PC-9 (cell line): ENCODE data around the gene TTLL3. TPM values are rescaled to one million over a fixed set of nuclear protein-coding genes. Genes with fewer than 3 reads are reported as not detected.

ENCODE experiments used
- BruUV-seq: library from RNA; stranded (reverse); fragments of 400-500 nt; replicated peaks from 2 replicates; lab custom pipeline; 2021; lab: Mats Ljungman, UMichigan
- CTCF ChIA-PET: fragments of 300-600 bp; sonication (Branson Sonifier 250); formaldehyde crosslinking; loops from one replicate; lab custom pipeline; 2022; ENCODE audit warnings: antibody characterized with exemption; lab: Charles Lee
- POLR2A ChIA-PET: fragments of 300-600 bp; sonication (Branson Sonifier 250); formaldehyde crosslinking; loops from one replicate; lab custom pipeline; 2022; ENCODE audit warnings: antibody characterized with exemption; ENCODE audit not compliant: unreplicated experiment; lab: Charles Lee
- DNase-seq, 2 experiments: peaks; one replicate each; pipeline versions ENCODE4 v3.0.0 to v3.0.0-alpha.2; 2015 to 2022; ENCODE audit warnings: mixed read lengths in 1 of 2
- H2AFZ ChIP-seq: fragments of 200-600 bp; sonication (generic); 2 replicates; pipeline ENCODE4 v1.8.1; 2017; ENCODE audit warnings: antibody characterized with exemption
- H3F3A ChIP-seq: fragments of 200-600 bp; sonication (generic); 2 replicates; pipeline ENCODE4 v1.8.1; 2017; ENCODE audit warnings: antibody characterized with exemption, mild to moderate bottlenecking, low read depth; ENCODE audit not compliant: insufficient read depth
- H3K27ac ChIP-seq: fragments of 200-600 bp; sonication (generic); 2 replicates; pipeline ENCODE4 v1.6.1; 2016; ENCODE audit warnings: mixed run types
- H3K27me3 ChIP-seq: fragments of 200-600 bp; sonication (generic); 2 replicates; pipeline ENCODE4 v1.6.1; 2016; ENCODE audit warnings: low read depth, mixed run types; ENCODE audit not compliant: insufficient read depth
- H3K36me3 ChIP-seq: fragments of 200-600 bp; sonication (generic); 2 replicates; pipeline ENCODE4 v1.6.1; 2016; ENCODE audit warnings: low read depth, mixed run types
- H3K4me1 ChIP-seq: fragments of 200-600 bp; sonication (generic); replicated peaks from 2 replicates; pipeline ENCODE4 v1.6.1; 2016; ENCODE audit warnings: mixed run types; ENCODE audit not compliant: insufficient read depth
- H3K4me2 ChIP-seq: fragments of 200-600 bp; sonication (generic); 2 replicates; pipeline ENCODE4 v1.6.1; 2017; ENCODE audit warnings: mixed run types
- H3K4me3 ChIP-seq: fragments of 200-600 bp; sonication (generic); 2 replicates; pipeline ENCODE4 v1.6.1; 2016; ENCODE audit warnings: mixed run types
- H3K79me2 ChIP-seq: fragments of 200-600 bp; sonication (generic); 2 replicates; pipeline ENCODE4 v1.6.1; 2017; ENCODE audit warnings: low read depth, mixed run types
- H3K9me2 ChIP-seq: fragments of 200-600 bp; sonication (generic); 2 replicates; pipeline ENCODE4 v1.8.1; 2017; ENCODE audit warnings: mild to moderate bottlenecking; ENCODE audit not compliant: insufficient read depth
- H3K9me3 ChIP-seq: fragments of 200-600 bp; sonication (generic); 2 replicates; pipeline ENCODE4 v1.8.1; 2016; ENCODE audit warnings: low read depth; ENCODE audit not compliant: insufficient read depth
- H4K20me1 ChIP-seq: fragments of 200-600 bp; sonication (generic); 2 replicates; pipeline ENCODE4 v1.8.1; 2017; ENCODE audit not compliant: insufficient read depth
- EZH2 ChIP-seq: fragments of 200-600 bp; sonication (generic); IDR thresholded peaks from 2 replicates; pipeline ENCODE4 v1.8.0; 2017; ENCODE audit warnings: antibody characterized with exemption, low read depth
- intact Hi-C: fragments of 100-400 bp; cut with micrococcal nuclease; formaldehyde crosslinking; loops from one replicate; pipeline ENCODE4 v1.10.0; 2022; ENCODE audit not compliant: unreplicated experiment
- total RNA-seq: library from RNA; stranded (reverse); gene quantifications from 2 replicates; pipeline ENCODE4 v1.2.3, GENCODE V29; 2021
- TF ChIP-seq, protein P1 (sequence below): fragments of 200-600 bp; sonication (generic); conservative IDR thresholded peaks from 2 replicates; pipeline ENCODE4 v1.6.1; 2017; ENCODE audit warnings: mixed run types, antibody characterized with exemption, mild to moderate bottlenecking, moderate library complexity

Gene TTLL3
- total RNA-seq, 1 experiment from 2014 or later: 21.7 TPM

DNA sequence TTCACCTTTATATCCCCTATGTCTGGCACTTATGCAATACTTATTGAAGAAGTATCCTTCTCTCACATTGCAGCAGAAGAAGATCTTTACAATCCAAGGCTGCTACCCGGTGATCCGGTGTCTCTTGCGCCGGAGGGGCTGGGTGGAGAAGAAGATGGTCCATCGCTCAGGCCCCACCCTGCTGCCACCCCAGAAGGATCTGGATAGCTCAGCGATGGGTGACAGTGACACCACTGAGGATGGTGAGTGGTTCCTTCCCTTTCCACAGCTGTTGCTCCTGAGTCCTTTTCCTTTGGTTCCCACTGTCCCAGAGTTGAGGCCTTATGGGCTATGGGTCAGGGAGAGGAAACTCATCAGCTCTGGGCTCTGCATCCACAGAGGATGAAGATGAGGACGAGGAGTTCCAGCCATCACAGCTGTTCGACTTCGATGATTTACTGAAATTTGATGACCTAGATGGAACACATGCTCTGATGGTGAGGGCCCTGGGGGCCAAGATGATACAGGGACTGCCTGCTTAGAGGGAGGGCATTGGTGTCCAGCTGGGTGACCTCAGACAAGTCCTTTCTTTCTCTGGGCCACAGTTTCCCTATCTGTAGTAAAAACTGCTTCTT is 2.9 kb downstream of the TTLL3 start:
- no peak for DNase-seq
- H3K4me1 ChIP-seq: peaks cover 19% of the 10 kb centered on the region
- ChIA-PET CTCF (no interaction called here), POLR2A (no interaction called here)
- no peaks in the 10 kb centered on the region for H3K9me2 ChIP-seq
- H3K9me3 ChIP-seq: no peaks in the 10 kb centered on the region
- H3K27me3 ChIP-seq: no peaks in the 10 kb centered on the region
- BruUV-seq: no TSS peak
- no peaks in the 10 kb centered on the region for H3K79me2 ChIP-seq
- no peaks in the 10 kb centered on the region for H3K36me3 ChIP-seq
- no peak overlapping the region for H3K4me2 ChIP-seq
- TF ChIP-seq EZH2: no peak
- TF ChIP-seq, protein P1, sequence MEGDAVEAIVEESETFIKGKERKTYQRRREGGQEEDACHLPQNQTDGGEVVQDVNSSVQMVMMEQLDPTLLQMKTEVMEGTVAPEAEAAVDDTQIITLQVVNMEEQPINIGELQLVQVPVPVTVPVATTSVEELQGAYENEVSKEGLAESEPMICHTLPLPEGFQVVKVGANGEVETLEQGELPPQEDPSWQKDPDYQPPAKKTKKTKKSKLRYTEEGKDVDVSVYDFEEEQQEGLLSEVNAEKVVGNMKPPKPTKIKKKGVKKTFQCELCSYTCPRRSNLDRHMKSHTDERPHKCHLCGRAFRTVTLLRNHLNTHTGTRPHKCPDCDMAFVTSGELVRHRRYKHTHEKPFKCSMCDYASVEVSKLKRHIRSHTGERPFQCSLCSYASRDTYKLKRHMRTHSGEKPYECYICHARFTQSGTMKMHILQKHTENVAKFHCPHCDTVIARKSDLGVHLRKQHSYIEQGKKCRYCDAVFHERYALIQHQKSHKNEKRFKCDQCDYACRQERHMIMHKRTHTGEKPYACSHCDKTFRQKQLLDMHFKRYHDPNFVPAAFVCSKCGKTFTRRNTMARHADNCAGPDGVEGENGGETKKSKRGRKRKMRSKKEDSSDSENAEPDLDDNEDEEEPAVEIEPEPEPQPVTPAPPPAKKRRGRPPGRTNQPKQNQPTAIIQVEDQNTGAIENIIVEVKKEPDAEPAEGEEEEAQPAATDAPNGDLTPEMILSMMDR: no peak
- peaks cover 17% of the 10 kb centered on the region for H3F3A ChIP-seq
- H4K20me1 ChIP-seq: no peaks in the 10 kb centered on the region
- H3K27ac ChIP-seq: no peak overlapping the region
- no peak overlapping the region for H3K4me3 ChIP-seq
- H2AFZ ChIP-seq: no peak overlapping the region
- intact Hi-C loops: no loop called here

- H3K9me3 ChIP-seq: no peaks in the 10 kb centered on the region
- no peak for TF ChIP-seq EZH2
- TF ChIP-seq, protein P1: no peak
- H3K27me3 ChIP-seq: no peaks in the 10 kb centered on the region
- no TSS peak for BruUV-seq
- DNase-seq: no peak
- intact Hi-C loops: no loop called here
- no peaks in the 10 kb centered on the region; the same call in 1 of the 2 replicates for H3F3A ChIP-seq
- H3K4me2 ChIP-seq: no peak overlapping the region
- CTCF ChIA-PET: no interaction called here
- H3K4me1 ChIP-seq: no peaks in the 10 kb centered on the region
- H3K79me2 ChIP-seq: no peaks in the 10 kb centered on the region
- H3K4me3 ChIP-seq: no peak overlapping the region
- H3K36me3 ChIP-seq: no peaks in the 10 kb centered on the region
- H3K9me2 ChIP-seq: no peaks in the 10 kb centered on the region
- no peak overlapping the region for H3K27ac ChIP-seq
- H2AFZ ChIP-seq: no peak overlapping the region
- POLR2A ChIA-PET: no interaction called here
- H4K20me1 ChIP-seq: no peaks in the 10 kb centered on the region
Measured at GRCh38 chr3:9815986-9816385, 5.9 kb downstream of the TTLL3 start.

- H3K36me3 ChIP-seq: no peaks in the 10 kb centered on the region
- intact Hi-C loops: no loop called here
- H3K9me2 ChIP-seq: no peaks in the 10 kb centered on the region
- no peak for TF ChIP-seq EZH2
- TF ChIP-seq, protein P1: no peak
- no peak overlapping the region for H2AFZ ChIP-seq
- no peak overlapping the region for H3K4me3 ChIP-seq
- no peaks in the 10 kb centered on the region; the same call in 1 of the 2 replicates for H3F3A ChIP-seq
- no peaks in the 10 kb centered on the region for H3K27me3 ChIP-seq
- no peak for DNase-seq
- CTCF ChIA-PET: no interaction called here
- no TSS peak for BruUV-seq
- no peaks in the 10 kb centered on the region for H4K20me1 ChIP-seq
- no peaks in the 10 kb centered on the region for H3K9me3 ChIP-seq
- H3K27ac ChIP-seq: no peak overlapping the region
- H3K4me1 ChIP-seq: no peaks in the 10 kb centered on the region
- no peak overlapping the region for H3K4me2 ChIP-seq
- H3K79me2 ChIP-seq: no peaks in the 10 kb centered on the region
- POLR2A ChIA-PET: no interaction called here
Measured at GRCh38 chr3:9817436-9817835, 7.4 kb downstream of the TTLL3 start.
